Esophagus muscularis mucosa (tissue), 4 donors: Measurements from ENCODE around the gene GUCY2D. TPM values are rescaled to one million over a fixed set of nuclear protein-coding genes. Genes with fewer than 3 reads are reported as not detected.

Source experiments
- DNase-seq: peaks from one replicate; pipeline ENCODE4 v3.0.0-alpha.2; 2017; ENCODE audit errors: extremely low spot score
- H3K27ac ChIP-seq, 4 donors: fragments of 200-600 bp; sonication (generic); replicated peaks in 1 of 4; 1 replicate in 3 of 4; 2 replicates in 1 of 4; pipeline ENCODE4 v1.5.1; 2016 to 2019; ENCODE audit warnings: mild to moderate bottlenecking in 1 of 4
- H3K27me3 ChIP-seq, 4 donors: fragments of 200-600 bp; sonication (generic); one replicate each; pipeline versions ENCODE4 v1.5.1 to v1.6.0; 2016 to 2019
- H3K36me3 ChIP-seq, 4 donors: fragments of 200-600 bp; sonication (generic); one replicate each; pipeline ENCODE4 v1.5.1; 2016 to 2019
- H3K4me1 ChIP-seq, 4 donors: fragments of 200-600 bp; sonication (generic); one replicate each; pipeline ENCODE4 v1.5.1; 2016 to 2019
- H3K4me3 ChIP-seq, 4 donors: fragments of 200-600 bp; sonication (generic); 1 replicate in 2 of 4; 2 replicates in 2 of 4; pipeline ENCODE4 v1.5.1; 2016 to 2019; ENCODE audit warnings: mild to moderate bottlenecking in 4 of 4, moderate library complexity in 1 of 4
- H3K9me3 ChIP-seq, 4 donors: fragments of 200-600 bp; sonication (generic); 1 replicate in 3 of 4; 2 replicates in 1 of 4; pipeline ENCODE4 v1.5.1; 2016 to 2019
- CTCF ChIP-seq, 3 experiments: fragments of 200-600 bp in 2 of 3; fragments of 450-650 bp in 1 of 3; sonication (generic) in 2 of 3; IDR thresholded peaks; one replicate each; pipeline ENCODE4 v1.5.1; 2017 to 2019; ENCODE audit warnings: antibody characterized with exemption in 3 of 3, mild to moderate bottlenecking in 2 of 3, moderate library complexity in 1 of 3
- EP300 ChIP-seq: sonication (generic); formaldehyde crosslinking; IDR thresholded peaks from one replicate; pipeline ENCODE4 v1.6.1; 2017; ENCODE audit warnings: antibody characterized with exemption
- POLR2A ChIP-seq: fragments of 450-650 bp; IDR thresholded peaks from one replicate; pipeline ENCODE4 v1.6.1; 2017; ENCODE audit warnings: antibody characterized with exemption, moderate library complexity, mild to moderate bottlenecking, low read depth
- POLR2AphosphoS5 ChIP-seq, 2 donors: sonication (generic); formaldehyde crosslinking; IDR thresholded peaks; one replicate each; pipeline ENCODE4 v1.6.1; 2017; ENCODE audit warnings: antibody characterized with exemption in 2 of 2
- WGBS: methylation state at CpG from one replicate; pipeline ENCODE4 v1.1.5; 2018; 5-methylcytosine and 5-hydroxymethylcytosine counted together
- intact Hi-C: fragments of 100-400 bp; cut with DNase I; formaldehyde crosslinking; loops from one replicate; pipeline ENCODE4 v1.15.1; 2023
- total RNA-seq, 4 donors: library from RNA; depleted of rRNA; stranded (reverse); fragments of >200 nt; gene quantifications; one replicate each; pipeline versions ENCODE4 v1.1.0 to v1.2.1, GENCODE V29; 2016

GUCY2D gene
- total RNA-seq, 4 donors from 2014 or later: 1.1 TPM; not detected in 3

GRCh38 chr17:7993972-7994589, 8.3 kb upstream of the GUCY2D start:
- H3K4me3 ChIP-seq: no peak overlapping the region
- WGBS: 92% methylated on average over 25 of the region's 27 CpGs
- peaks cover 12 to 22% (median 19%) of the 10 kb centered on the region in 4 donors for H3K4me1 ChIP-seq
- TF ChIP-seq POLR2A (no peak), POLR2AphosphoS5 (IDR thresholded peaks at IDR 0.05) (no peak), EP300 (no peak), CTCF (IDR thresholded peaks at IDR 0.05) (no peak)
- H3K36me3 ChIP-seq: no peaks in the 10 kb centered on the region
- H3K9me3 ChIP-seq: no peaks in the 10 kb centered on the region
- intact Hi-C loops: loop anchor here (5.0 kb wide), 1 partner anchor 63 kb away; no protein-coding TSS in a partner anchor
- H3K27ac ChIP-seq: no peak overlapping the region
- no peak for DNase-seq
- H3K27me3 ChIP-seq: peaks cover 0 to 4% (median 0%) of the 10 kb centered on the region in 4 donors

- TF ChIP-seq POLR2AphosphoS5 (IDR thresholded peaks at IDR 0.05) (no peak), CTCF (IDR thresholded peaks at IDR 0.05) (no peak), POLR2A (no peak)
- Histone ChIP-seq H3K4me3 (no peak overlapping the region), H3K9me3 (no peaks in the 10 kb centered on the region), H3K36me3 (no peaks in the 10 kb centered on the region), H3K27me3 (peaks cover 0 to 10% (median 0%) of the 10 kb centered on the region in 4 donors), H3K27ac (no peak overlapping the region), H3K4me1 (peaks cover 5 to 9% (median 7%) of the 10 kb centered on the region in 4 donors)
- DNase-seq: no peak
- intact Hi-C loops: no loop called here
- WGBS: 96% methylated on average over 2 of the region's 2 CpGs
Measured at GRCh38 chr17:7995724-7996123, 6.7 kb upstream of the GUCY2D start.

GRCh38 chr17:7997186-7997585, 5.2 kb upstream of the GUCY2D start:
- 18% methylated on average over 5 of the region's 5 CpGs for WGBS
- intact Hi-C loops: no loop called here
- no peaks in the 10 kb centered on the region for H3K36me3 ChIP-seq
- no peak overlapping the region for H3K4me3 ChIP-seq
- DNase-seq: no peak
- no peak overlapping the region for H3K27ac ChIP-seq
- peaks cover 5 to 12% (median 9%) of the 10 kb centered on the region in 4 donors for H3K4me1 ChIP-seq
- TF ChIP-seq CTCF (IDR thresholded peaks at IDR 0.05) (peak; percentile 38 to 51 (median 43)), EP300 (no peak), POLR2A (no peak), POLR2AphosphoS5 (IDR thresholded peaks at IDR 0.05) (no peak)
- H3K27me3 ChIP-seq: peaks cover 0 to 23% (median 2%) of the 10 kb centered on the region in 4 donors
- no peaks in the 10 kb centered on the region for H3K9me3 ChIP-seq

- 34% methylated on average over 30 of the region's 92 CpGs for WGBS
- DNase-seq: no peak
- Histone ChIP-seq H3K27me3 (peaks cover 13 to 72% (median 21%) of the 10 kb centered on the region in 4 donors), H3K36me3 (no peaks in the 10 kb centered on the region), H3K4me1 (peaks cover 12 to 20% (median 15%) of the 10 kb centered on the region in 4 donors), H3K27ac (no peak overlapping the region), H3K9me3 (no peaks in the 10 kb centered on the region), H3K4me3 (peak overlapping the region; percentile 37 to 44 (median 40))
- TF ChIP-seq POLR2AphosphoS5 (IDR thresholded peaks at IDR 0.05) (no peak), CTCF (IDR thresholded peaks at IDR 0.05) (no peak), POLR2A (no peak), EP300 (no peak)
- intact Hi-C loops: no loop called here
Measured at GRCh38 chr17:8002721-8003593, 542 bp downstream of the GUCY2D start.
